GM13976 (cell line): ENCODE results near the gene EME2.
A peak's percentile ranks its signal among the peaks of the same experiment; 100 is the strongest.

ENCODE experiments used
- DNase-seq: peaks from one replicate; pipeline ENCODE4 v3.0.0; 2012; ENCODE audit warnings: low spot score
- in situ Hi-C: fragments of 300-500 bp; cut with MboI; formaldehyde crosslinking; loops from one replicate; pipeline ENCODE4 v1.12.0; 2022; ENCODE audit warnings: low sequenced_read_pairs, mixed read lengths, inconsistent platforms; ENCODE audit not compliant: unreplicated experiment
- TF ChIP-seq, protein P1 (sequence below): IDR thresholded peaks from 2 replicates; pipeline ENCODE4 v1.5.1; 2012; ENCODE audit warnings: borderline replicate concordance, mild to moderate bottlenecking; ENCODE audit not compliant: insufficient read depth; ENCODE audit errors: extremely low read depth, missing control alignments, control extremely low read depth

Gene EME2, protein sequence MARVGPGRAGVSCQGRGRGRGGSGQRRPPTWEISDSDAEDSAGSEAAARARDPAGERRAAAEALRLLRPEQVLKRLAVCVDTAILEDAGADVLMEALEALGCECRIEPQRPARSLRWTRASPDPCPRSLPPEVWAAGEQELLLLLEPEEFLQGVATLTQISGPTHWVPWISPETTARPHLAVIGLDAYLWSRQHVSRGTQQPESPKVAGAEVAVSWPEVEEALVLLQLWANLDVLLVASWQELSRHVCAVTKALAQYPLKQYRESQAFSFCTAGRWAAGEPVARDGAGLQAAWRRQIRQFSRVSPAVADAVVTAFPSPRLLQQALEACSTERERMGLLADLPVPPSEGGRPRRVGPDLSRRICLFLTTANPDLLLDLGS

GRCh38 chr16:1772362-1772907 lies at the start of gene EME2:
Gene EME2 (plus strand): TSS chr16:1772810. CDS start chr16:1773228, 418 bp downstream.
- TF ChIP-seq, protein P1, sequence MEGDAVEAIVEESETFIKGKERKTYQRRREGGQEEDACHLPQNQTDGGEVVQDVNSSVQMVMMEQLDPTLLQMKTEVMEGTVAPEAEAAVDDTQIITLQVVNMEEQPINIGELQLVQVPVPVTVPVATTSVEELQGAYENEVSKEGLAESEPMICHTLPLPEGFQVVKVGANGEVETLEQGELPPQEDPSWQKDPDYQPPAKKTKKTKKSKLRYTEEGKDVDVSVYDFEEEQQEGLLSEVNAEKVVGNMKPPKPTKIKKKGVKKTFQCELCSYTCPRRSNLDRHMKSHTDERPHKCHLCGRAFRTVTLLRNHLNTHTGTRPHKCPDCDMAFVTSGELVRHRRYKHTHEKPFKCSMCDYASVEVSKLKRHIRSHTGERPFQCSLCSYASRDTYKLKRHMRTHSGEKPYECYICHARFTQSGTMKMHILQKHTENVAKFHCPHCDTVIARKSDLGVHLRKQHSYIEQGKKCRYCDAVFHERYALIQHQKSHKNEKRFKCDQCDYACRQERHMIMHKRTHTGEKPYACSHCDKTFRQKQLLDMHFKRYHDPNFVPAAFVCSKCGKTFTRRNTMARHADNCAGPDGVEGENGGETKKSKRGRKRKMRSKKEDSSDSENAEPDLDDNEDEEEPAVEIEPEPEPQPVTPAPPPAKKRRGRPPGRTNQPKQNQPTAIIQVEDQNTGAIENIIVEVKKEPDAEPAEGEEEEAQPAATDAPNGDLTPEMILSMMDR: no peak
- DNase-seq: no peak
- in situ Hi-C loops: no loop called here

DNA sequence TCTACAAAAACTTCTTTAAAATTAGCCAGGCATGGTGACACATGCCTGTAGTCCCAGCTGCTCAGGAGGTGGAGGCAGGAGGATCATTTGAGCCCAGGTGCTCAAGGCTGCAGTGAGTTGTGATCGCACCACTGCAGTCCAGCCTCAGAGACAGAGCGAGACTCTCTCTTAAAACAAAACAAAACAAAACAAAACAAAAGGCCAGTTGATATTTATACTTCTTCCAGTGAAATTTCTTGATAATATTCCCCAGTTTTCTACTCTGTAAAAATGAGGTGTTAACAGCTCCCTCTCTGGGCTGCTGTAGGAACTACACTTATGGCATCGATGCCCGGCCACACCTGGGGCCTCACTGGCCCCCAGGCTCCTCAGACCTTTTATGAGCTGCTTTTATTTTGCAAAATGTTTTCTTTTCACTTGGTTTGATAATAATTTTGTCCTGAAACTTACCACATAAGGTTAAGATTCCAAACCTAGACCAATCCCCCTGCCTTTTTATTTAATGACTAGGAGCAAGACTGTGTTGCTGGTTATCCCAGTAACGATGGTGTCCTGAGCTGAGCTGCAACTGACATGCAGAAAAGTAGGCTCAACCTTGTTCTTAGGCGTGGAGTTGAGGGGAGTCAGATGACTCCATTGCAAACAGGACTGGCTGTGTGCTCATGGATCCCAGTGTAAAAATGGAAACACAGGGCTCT lies 49.0 kb upstream of the EME2 start:
- TF ChIP-seq, protein P1: peak; percentile 38
- in situ Hi-C loops: no loop called here
- DNase-seq: peak; percentile 69

DNA sequence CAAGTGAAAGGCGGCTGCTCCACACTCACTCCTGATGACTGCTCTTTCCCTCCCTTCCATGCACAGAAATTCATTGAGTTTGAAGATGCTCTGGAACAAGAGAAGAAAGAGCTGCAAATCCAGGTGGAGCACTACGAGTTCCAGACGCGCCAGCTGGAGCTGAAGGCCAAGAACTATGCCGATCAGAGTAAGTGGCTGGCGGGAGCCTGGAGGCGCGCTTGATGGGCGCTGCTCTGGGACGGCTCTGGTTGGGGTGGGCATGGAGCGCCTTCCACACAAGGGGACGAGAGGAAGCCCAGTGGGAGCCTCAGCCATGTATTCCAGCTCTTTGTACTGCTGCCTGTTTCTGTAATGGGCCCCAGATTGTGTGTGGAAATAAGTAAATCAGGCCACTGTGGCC lies 48.1 kb upstream of the EME2 start:
- DNase-seq: no peak
- in situ Hi-C loops: no loop called here
- TF ChIP-seq, protein P1: no peak

DNA sequence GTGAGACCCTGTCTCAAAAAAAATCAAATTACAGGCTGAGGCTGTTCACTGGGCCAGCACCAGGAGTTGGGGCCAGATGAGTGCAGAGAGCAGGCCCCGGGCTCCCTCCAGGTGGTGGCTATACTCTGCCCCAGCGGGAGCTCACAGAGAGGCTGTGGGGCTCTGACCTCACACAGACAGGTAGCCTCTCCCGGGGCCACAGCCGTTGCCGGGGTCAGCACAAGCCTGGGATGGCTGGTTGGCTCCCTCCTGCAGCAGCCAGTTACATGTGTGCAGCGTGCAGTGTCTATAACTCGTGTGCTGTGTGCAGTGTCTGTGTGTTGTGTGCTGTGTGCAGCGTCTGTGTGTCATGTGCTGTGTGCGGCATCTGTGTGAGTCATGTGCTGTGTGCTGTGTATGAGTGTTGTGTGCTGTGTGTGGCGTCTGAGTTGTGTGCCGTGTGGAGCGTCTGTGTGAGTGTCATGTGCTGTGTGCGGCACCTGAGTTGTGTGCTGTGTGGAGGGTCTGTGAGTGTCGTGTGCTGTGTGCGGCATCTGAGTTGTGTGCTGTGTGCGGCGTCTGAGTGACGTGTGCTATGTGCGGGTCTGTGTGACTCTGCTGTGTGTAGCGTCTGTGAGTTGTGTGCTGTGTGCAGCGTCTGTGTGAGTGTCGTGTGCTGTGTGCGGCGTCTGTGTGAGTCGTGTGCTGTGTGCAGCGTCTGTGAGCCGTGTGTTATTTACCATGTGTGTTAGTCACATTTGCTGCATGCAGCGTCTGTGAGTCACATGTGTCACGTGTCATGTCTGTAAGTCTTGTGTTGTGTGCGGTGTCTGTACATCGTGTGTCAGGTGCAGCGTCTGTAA lies 45.7 kb upstream of the EME2 start:
- in situ Hi-C loops: no loop called here
- no peak for DNase-seq
- TF ChIP-seq, protein P1: no peak

DNA sequence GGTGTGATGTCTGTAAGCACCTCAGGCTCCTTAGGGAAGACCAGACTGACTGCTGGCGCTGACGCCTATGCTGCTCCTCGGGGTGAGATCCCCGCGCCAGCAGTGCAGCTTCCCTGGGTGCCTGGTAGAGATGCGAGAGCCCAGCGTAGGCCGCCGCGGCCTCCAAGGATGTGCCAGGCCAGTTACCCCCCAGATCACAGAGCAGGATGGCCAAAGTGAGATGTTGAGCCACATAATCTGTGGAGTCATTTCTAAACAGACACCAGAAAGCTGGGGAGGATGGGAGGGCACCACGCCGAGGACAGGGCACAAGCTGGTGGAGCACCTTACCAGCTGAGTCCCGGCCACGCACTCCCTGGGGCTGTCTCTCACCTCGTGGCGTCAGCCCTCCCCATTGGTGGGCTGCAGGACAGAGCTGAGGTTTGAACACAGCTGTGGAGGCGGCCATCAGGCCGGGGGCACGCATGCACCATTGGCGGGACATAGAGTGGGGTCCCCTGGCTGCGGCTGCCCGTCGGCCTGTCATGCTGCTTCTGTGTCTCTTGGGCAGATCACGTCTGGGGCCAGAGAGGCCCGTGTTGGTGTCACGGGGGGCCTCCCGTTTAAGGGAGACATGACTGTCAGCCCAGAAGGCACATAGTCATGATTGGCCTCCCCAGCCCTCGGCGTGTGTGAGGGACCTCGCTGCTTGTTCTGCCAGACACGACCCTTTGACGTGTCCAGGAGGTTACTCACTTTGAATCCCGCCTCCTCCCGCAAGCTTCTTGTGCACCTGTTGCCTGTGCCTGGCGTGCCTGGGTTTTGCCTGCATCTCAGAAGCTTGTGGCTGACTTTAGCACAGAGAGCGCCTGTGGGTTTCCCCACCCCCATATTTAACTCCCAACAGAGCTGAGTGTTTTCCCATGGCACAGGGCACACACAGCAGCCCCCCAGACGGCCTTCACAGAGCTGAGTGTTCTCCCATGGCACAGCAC lies 44.7 kb upstream of the EME2 start:
- TF ChIP-seq, protein P1: no peak
- DNase-seq: no peak
- in situ Hi-C loops: no loop called here

- no peak for DNase-seq
- in situ Hi-C loops: no loop called here
- TF ChIP-seq, protein P1: no peak
Observed at GRCh38 chr16:1729026-1729425, 43.6 kb upstream of the EME2 start.
